CD4-positive, alpha-beta memory T cell (primary cell): ENCODE data around the gene LTV1. TPM values are rescaled to one million over a fixed set of nuclear protein-coding genes. Genes with fewer than 3 reads are reported as not detected.
A peak's percentile ranks its signal among the peaks of the same experiment; 100 is the strongest.
"Not testable (repeated sequence)": the region's sequence is repeated elsewhere in the genome, so short reads cannot be mapped to it uniquely, and the experiment has no call there.

ENCODE experiments used
- CTCF ChIA-PET: fragments of 350-600 bp; sonication (Branson Sonifier 250); formaldehyde crosslinking; loops from one replicate; lab custom pipeline; 2021; ENCODE audit warnings: inconsistent platforms; ENCODE audit not compliant: partially characterized antibody; lab: Charles Lee
- POLR2A ChIA-PET: fragments of 350-600 bp; sonication (Branson Sonifier 250); formaldehyde crosslinking; loops from one replicate; lab custom pipeline; 2021; ENCODE audit not compliant: partially characterized antibody; lab: Charles Lee
- DNase-seq, 5 donors: peaks; one replicate each; pipeline versions ENCODE4 v3.0.0 to v3.0.0-alpha.2; 2020 to 2022; ENCODE audit warnings: mixed read lengths in 1 of 5
- H3K27ac ChIP-seq: one replicate; pipeline ENCODE4 v1.7.0; 2013; ENCODE audit warnings: low read depth, low read length
- H3K27me3 ChIP-seq: 2 replicates; pipeline ENCODE4 v1.7.0; 2013; ENCODE audit warnings: mild to moderate bottlenecking, low read length, moderate library complexity; ENCODE audit not compliant: insufficient read depth
- H3K36me3 ChIP-seq: 2 replicates; pipeline ENCODE4 v1.7.0; 2013; ENCODE audit warnings: mild to moderate bottlenecking, low read length, moderate library complexity; ENCODE audit not compliant: insufficient read depth
- H3K4me1 ChIP-seq: 2 replicates; pipeline ENCODE4 v1.7.0; 2013; ENCODE audit warnings: mild to moderate bottlenecking, low read length, moderate library complexity; ENCODE audit not compliant: insufficient read depth
- H3K4me3 ChIP-seq, 2 donors: one replicate each; pipeline ENCODE4 v1.7.0; 2013; ENCODE audit warnings: low read length in 2 of 2, mild to moderate bottlenecking in 1 of 2
- H3K9me3 ChIP-seq, 2 donors: one replicate each; pipeline ENCODE4 v1.7.0; 2013; ENCODE audit warnings: low read length in 2 of 2, control low read depth in 1 of 2; ENCODE audit not compliant: control insufficient read depth in 1 of 2
- H3K27ac Mint-ChIP-seq, 7 donors: one replicate each; pipeline ENCODE4 v1.8.0; 2020 to 2021; ENCODE audit warnings: mixed read lengths in 7 of 7, mild to moderate bottlenecking in 6 of 7, inconsistent platforms in 3 of 7, moderate library complexity in 3 of 7
- H3K27me3 Mint-ChIP-seq, 2 donors: one replicate each; pipeline ENCODE4 v1.8.0; 2020 to 2021; ENCODE audit warnings: mixed read lengths in 2 of 2
- H3K36me3 Mint-ChIP-seq, 2 donors: one replicate each; pipeline ENCODE4 v1.8.0; 2020 to 2021; ENCODE audit warnings: mixed read lengths in 2 of 2, inconsistent platforms in 1 of 2, mild to moderate bottlenecking in 1 of 2
- H3K4me1 Mint-ChIP-seq, 4 donors: one replicate each; pipeline ENCODE4 v1.8.0; 2020 to 2021; ENCODE audit warnings: mixed read lengths in 4 of 4, mild to moderate bottlenecking in 1 of 4
- H3K4me3 Mint-ChIP-seq, 8 donors: one replicate each; pipeline ENCODE4 v1.8.0; 2020 to 2021; ENCODE audit warnings: mixed read lengths in 8 of 8, mild to moderate bottlenecking in 7 of 8, moderate library complexity in 6 of 8, inconsistent platforms in 3 of 8
- H3K9me3 Mint-ChIP-seq, 8 donors: one replicate each; pipeline ENCODE4 v1.8.0; 2020 to 2021; ENCODE audit warnings: mixed read lengths in 8 of 8, mild to moderate bottlenecking in 5 of 8, inconsistent platforms in 3 of 8, moderate library complexity in 1 of 8
- intact Hi-C: fragments of 100-400 bp; cut with micrococcal nuclease; formaldehyde crosslinking; loops from one replicate; pipeline ENCODE4 v1.15.1; 2023
- polyA plus RNA-seq, 2 donors: library from polyadenylated mRNA; unstranded; fragments of 300-500 nt; fragmentation: Illumina TruSeq; gene quantifications; one replicate each; pipeline ENCODE4 v1.2.3, GENCODE V29; 2021
- total RNA-seq, 2 experiments: library from RNA; stranded (reverse); gene quantifications; one replicate each; pipeline ENCODE4 v1.2.3, GENCODE V29; 2021

The LTV1 gene
- total and polyA plus RNA-seq, 4 experiments from 2014 or later: 18.2 to 28.1 (median 20.4) TPM

DNA sequence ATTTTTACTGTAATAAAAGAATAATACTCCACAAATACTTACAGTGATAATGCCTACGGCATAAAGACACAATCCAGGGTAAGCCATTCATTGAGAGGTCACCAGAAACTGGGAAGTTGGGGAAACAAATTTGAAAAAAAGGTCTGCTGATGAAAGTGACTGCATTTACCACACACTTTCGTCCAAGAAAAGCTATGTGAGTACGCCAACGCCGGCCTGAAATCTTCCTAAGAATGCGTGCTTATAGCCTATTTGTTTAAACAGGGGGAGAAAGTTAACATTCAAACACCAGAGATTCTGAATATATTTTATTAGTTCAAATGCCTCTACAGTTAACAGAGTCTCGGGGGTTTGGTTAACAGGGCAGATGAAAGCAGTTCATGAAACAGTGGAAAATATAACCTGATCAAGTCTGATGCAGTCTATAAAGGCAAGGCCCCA lies 657 bp upstream of the LTV1 start:
- H3K4me3 ChIP-seq: peak overlapping the region; percentile 54 to 90
- Mint-ChIP-seq H3K36me3 (peaks cover 18 to 31% of the 10 kb centered on the region in 2 donors), H3K4me1 (peaks cover 16 to 32% (median 25%) of the 10 kb centered on the region in 4 donors), H3K4me3 (peak overlapping the region; percentile 93 to 97 (median 95)), H3K9me3 (no peaks in the 10 kb centered on the region), H3K27me3 (no peaks in the 10 kb centered on the region), H3K27ac (peak overlapping the region; percentile 96 to 99 (median 98))
- DNase-seq: no peak
- POLR2A ChIA-PET: interaction anchor here (0.8 to 3.8 kb wide), 14 partner anchors 21 to 1686 kb away, joined by 3 to 21 read pairs (median 4); partner anchors contain the start of genes ADAT2, FUCA2, PEX3 and SF3B5
- no peaks in the 10 kb centered on the region for H3K9me3 ChIP-seq
- peak overlapping the region; percentile 92 for H3K27ac ChIP-seq
- intact Hi-C loops: loop anchor here (2.0 to 10.0 kb wide), 5 partner anchors 222 to 1696 kb away; partner anchors contain the start of genes FUCA2, NMBR, SF3B5 and VTA1
- no peaks in the 10 kb centered on the region for H3K27me3 ChIP-seq
- CTCF ChIA-PET: interaction anchor here (1.2 to 2.8 kb wide), 6 partner anchors 96 to 333 kb away, joined by 3 to 13 read pairs (median 4); no protein-coding TSS in a partner anchor
- peaks cover 15% of the 10 kb centered on the region for H3K4me1 ChIP-seq
- H3K36me3 ChIP-seq: peaks cover 26% of the 10 kb centered on the region

DNA sequence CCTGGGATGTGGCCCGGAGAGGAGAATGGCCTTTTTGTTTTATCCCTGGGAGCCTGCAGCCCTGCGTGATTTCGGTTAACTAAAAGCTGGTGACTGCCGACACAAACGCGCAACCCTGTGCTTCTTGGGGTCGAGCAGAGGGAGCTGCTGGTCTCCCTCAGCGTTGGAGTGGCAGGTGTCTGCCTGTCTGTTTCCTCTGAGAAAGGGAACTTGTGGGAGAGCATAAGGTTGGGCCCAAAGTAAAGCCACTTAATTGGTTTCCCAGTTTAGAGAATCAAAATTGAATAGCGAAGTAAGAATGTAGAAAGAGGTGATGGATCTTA lies 500 bp downstream of the LTV1 start:
- peak overlapping the region; percentile 54 to 90 for H3K4me3 ChIP-seq
- POLR2A ChIA-PET: interaction anchor here (0.9 to 3.8 kb wide), 13 partner anchors 21 to 1687 kb away, joined by 3 to 21 read pairs (median 5); partner anchors contain the start of genes ADAT2, FUCA2, PEX3 and SF3B5
- DNase-seq: no peak
- H3K27me3 Mint-ChIP-seq: no peaks in the 10 kb centered on the region
- peak overlapping the region; percentile 93 to 97 (median 95) for H3K4me3 Mint-ChIP-seq
- CTCF ChIA-PET: interaction anchor here (0.8 to 2.8 kb wide), 10 partner anchors 18 to 334 kb away, joined by 3 to 13 read pairs (median 4); no protein-coding TSS in a partner anchor
- H3K4me1 Mint-ChIP-seq: peaks cover 22 to 36% (median 28%) of the 10 kb centered on the region in 4 donors
- intact Hi-C loops: loop anchor here (1.0 to 10.0 kb wide), 8 partner anchors 221 to 1697 kb away; partner anchors contain the start of genes ADAT2, FUCA2, NMBR and PEX3
- H3K36me3 ChIP-seq: peaks cover 35% of the 10 kb centered on the region
- H3K9me3 Mint-ChIP-seq: no peaks in the 10 kb centered on the region
- no peaks in the 10 kb centered on the region for H3K9me3 ChIP-seq
- H3K27me3 ChIP-seq: no peaks in the 10 kb centered on the region
- H3K36me3 Mint-ChIP-seq: peaks cover 28 to 41% of the 10 kb centered on the region in 2 donors
- peak overlapping the region; percentile 96 to 99 (median 98) for H3K27ac Mint-ChIP-seq
- H3K27ac ChIP-seq: peak overlapping the region; percentile 92
- peaks cover 15% of the 10 kb centered on the region for H3K4me1 ChIP-seq

DNA sequence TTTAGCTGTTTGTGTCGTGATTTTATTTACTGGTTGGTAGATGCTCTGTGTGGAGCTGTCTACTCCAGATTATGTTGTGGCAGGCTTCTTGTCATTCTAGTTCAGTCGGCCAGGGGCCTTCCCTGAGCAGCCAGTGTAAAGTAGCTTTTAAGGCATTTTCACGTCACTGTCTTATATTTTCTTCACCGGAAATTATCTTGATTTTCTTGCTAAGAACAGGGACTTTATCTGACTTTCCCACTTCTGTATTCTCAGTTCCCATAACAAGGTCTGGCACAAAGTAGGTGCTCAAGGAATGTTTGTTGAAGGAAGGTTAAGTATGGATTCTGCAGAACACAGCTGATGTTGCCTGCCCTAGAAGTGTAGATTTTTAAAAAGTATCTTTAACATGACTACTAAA lies 868 bp downstream of the LTV1 start:
- Histone ChIP-seq H3K9me3 (no peaks in the 10 kb centered on the region), H3K4me3 (peak overlapping the region; percentile 54 to 90), H3K4me1 (peaks cover 15% of the 10 kb centered on the region), H3K36me3 (peaks cover 38% of the 10 kb centered on the region), H3K27me3 (no peaks in the 10 kb centered on the region), H3K27ac (peak overlapping the region; percentile 92)
- CTCF ChIA-PET: interaction anchor here (0.8 to 2.8 kb wide), 7 partner anchors 18 to 335 kb away, joined by 3 to 8 read pairs (median 4); no protein-coding TSS in a partner anchor
- peak overlapping the region; percentile 96 to 99 (median 98) for H3K27ac Mint-ChIP-seq
- intact Hi-C loops: loop anchor here (5.0 to 10.0 kb wide), 2 partner anchors 251 to 307 kb away; partner anchors contain the start of gene SF3B5
- H3K4me1 Mint-ChIP-seq: peaks cover 22 to 39% (median 30%) of the 10 kb centered on the region in 4 donors
- peaks cover 32 to 44% of the 10 kb centered on the region in 2 donors for H3K36me3 Mint-ChIP-seq
- POLR2A ChIA-PET: interaction anchor here (1.0 to 3.8 kb wide), 6 partner anchors 21 to 1688 kb away, joined by 3 to 21 read pairs (median 4); partner anchors contain the start of genes ADAT2, FUCA2, PEX3 and ZC2HC1B
- no peaks in the 10 kb centered on the region for H3K9me3 Mint-ChIP-seq
- DNase-seq: peak in 2 of 5 donors; percentile 3 to 19
- no peaks in the 10 kb centered on the region for H3K27me3 Mint-ChIP-seq
- peak overlapping the region; percentile 93 to 97 (median 95) for H3K4me3 Mint-ChIP-seq

DNA sequence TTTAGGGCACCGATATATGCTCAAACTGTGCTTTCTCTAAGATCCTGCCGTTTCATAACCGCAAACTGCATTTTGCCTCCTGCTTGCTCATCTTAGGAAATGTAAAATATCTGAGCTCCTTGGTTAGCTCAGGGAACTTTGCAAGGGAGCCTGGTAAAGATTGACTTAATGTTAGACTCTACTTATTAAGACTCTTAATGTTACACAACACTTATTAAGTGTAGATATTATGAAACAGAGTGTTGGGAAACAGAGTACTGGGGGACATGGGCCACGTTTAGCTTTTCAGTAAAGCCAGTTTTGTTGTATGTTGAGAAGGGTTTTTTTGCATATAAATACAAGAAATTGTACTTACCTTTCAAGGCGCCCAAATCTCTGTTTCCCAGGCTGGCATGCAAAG lies 1.9 kb downstream of the LTV1 start:
- no peak overlapping the region for H3K4me3 ChIP-seq
- Mint-ChIP-seq H3K27me3 (no peaks in the 10 kb centered on the region), H3K27ac (peak overlapping the region in 2 of 7 donors; percentile 37 to 42), H3K4me1 (peaks cover 23 to 49% (median 38%) of the 10 kb centered on the region in 4 donors), H3K9me3 (no peaks in the 10 kb centered on the region), H3K36me3 (peaks cover 42 to 55% of the 10 kb centered on the region in 2 donors), H3K4me3 (peak overlapping the region in 1 of 8 donors; percentile 20)
- POLR2A ChIA-PET: interaction anchor here (3.8 kb wide), 1 partner anchor 395 kb away, joined by 21 read pairs; the partner anchor contains the start of genes ADAT2 and PEX3
- DNase-seq: no peak
- no peaks in the 10 kb centered on the region for H3K27me3 ChIP-seq
- no peaks in the 10 kb centered on the region for H3K9me3 ChIP-seq
- CTCF ChIA-PET: interaction anchor here (1.4 kb wide), 1 partner anchor 269 kb away, joined by 7 read pairs; no protein-coding TSS in a partner anchor
- H3K4me1 ChIP-seq: peaks cover 15% of the 10 kb centered on the region
- intact Hi-C loops: loop anchor here (10.0 kb wide), 1 partner anchor 250 kb away; the partner anchor contains the start of gene SF3B5
- no peak overlapping the region for H3K27ac ChIP-seq
- H3K36me3 ChIP-seq: peaks cover 48% of the 10 kb centered on the region

DNA sequence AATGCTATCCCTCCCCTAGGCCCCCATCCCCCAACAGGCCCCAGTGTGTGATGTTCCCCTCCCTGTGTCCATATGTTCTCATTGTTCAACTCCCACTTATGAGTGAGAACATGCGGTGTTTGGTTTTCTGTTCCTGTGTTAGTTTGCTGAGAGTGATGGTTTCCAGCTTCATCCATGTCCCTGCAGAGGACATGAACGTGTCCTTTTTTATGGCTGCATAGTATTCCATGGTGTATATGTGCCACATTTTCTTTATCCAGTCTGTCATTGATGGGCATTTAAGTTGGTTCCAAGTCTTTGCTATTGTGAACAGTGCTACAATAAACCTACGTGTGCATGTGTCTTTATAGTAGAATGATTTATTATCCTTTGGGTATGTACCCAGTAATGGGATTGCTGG lies 8.6 kb downstream of the LTV1 start:
- H3K27me3 Mint-ChIP-seq, H3K27ac Mint-ChIP-seq, H3K4me1 ChIP-seq, CTCF ChIA-PET, H3K9me3 ChIP-seq, H3K27ac ChIP-seq, intact Hi-C loops, H3K27me3 ChIP-seq, H3K4me3 Mint-ChIP-seq, H3K4me3 ChIP-seq, POLR2A ChIA-PET, DNase-seq: not testable (repeated sequence)
- peaks cover 0 to 11% (median 2%) of the 10 kb centered on the region in 8 donors for H3K9me3 Mint-ChIP-seq
- H3K36me3 Mint-ChIP-seq: peaks cover 93 to 94% of the 10 kb centered on the region in 2 donors
- peaks cover 13 to 57% (median 43%) of the 10 kb centered on the region in 4 donors for H3K4me1 Mint-ChIP-seq
- peaks cover 48% of the 10 kb centered on the region for H3K36me3 ChIP-seq

DNA sequence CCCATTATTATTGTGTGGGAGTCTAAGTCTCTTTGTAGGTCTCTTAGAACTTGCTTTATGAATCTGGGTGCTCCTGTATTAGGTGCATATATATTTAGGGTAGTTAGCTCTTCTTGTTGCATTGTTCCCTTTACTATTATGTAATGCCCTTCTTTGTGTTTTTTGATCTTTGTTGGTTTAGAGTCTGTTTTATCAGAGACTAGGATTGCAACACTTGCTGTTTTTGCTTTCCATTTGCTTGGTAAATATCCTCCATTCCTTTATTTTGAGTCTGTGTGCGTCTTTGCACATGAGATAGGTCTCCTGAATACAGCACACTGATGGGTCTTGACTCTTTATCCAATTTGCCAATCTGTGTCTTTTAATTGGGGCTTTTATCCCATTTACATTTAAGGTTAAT lies 11.9 kb downstream of the LTV1 start:
- peaks cover 47% of the 10 kb centered on the region for H3K36me3 ChIP-seq
- H3K4me1 ChIP-seq, H3K27me3 ChIP-seq, H3K4me3 Mint-ChIP-seq, H3K27ac ChIP-seq, H3K27me3 Mint-ChIP-seq, intact Hi-C loops, POLR2A ChIA-PET, CTCF ChIA-PET, H3K4me3 ChIP-seq, H3K9me3 ChIP-seq, DNase-seq: not testable (repeated sequence)
- H3K27ac Mint-ChIP-seq: peak overlapping the region in 2 of 7 donors; percentile 13 to 14
- peaks cover 94% of the 10 kb centered on the region in 2 donors for H3K36me3 Mint-ChIP-seq
- H3K4me1 Mint-ChIP-seq: peaks cover 7 to 41% (median 31%) of the 10 kb centered on the region in 4 donors
- H3K9me3 Mint-ChIP-seq: peaks cover 0 to 11% (median 2%) of the 10 kb centered on the region in 8 donors

DNA sequence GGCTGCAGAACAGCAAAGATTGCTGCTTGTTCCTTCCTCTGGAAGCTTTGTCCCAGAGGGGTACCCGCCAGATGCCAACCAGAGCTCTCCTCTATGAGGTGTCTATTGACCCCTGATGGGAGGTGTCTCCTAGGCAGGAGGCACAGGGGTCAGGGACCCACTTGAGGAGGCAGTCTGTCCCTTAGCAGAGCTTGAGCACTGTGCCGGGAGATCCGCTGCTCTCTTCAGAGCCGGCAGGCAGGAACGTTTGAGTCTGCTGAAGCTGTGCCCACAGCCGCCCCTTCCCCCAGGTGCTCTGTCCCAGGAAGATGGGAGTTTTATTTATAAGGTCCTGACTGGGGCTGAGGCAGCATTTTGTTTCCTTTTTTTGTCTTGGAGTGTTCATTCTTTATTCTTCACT lies 13.6 kb downstream of the LTV1 start:
- POLR2A ChIA-PET, H3K27me3 Mint-ChIP-seq: not testable (repeated sequence)
- H3K36me3 ChIP-seq: peaks cover 47% of the 10 kb centered on the region

More for the DNA sequence above, 13.6 kb downstream of the LTV1 start:
- H3K4me1 ChIP-seq, H3K27ac ChIP-seq, H3K27ac Mint-ChIP-seq, H3K4me3 ChIP-seq, H3K9me3 Mint-ChIP-seq, H3K27me3 ChIP-seq, CTCF ChIA-PET, intact Hi-C loops, H3K4me3 Mint-ChIP-seq, DNase-seq, H3K9me3 ChIP-seq: not testable (repeated sequence)
- peaks cover 89 to 90% of the 10 kb centered on the region in 2 donors for H3K36me3 Mint-ChIP-seq
- peaks cover 7 to 39% (median 27%) of the 10 kb centered on the region in 4 donors for H3K4me1 Mint-ChIP-seq
